SK-N-SH treated with all-trans-retinoic acid at 6 μM for 48 hours (cell line): ENCODE data around the gene HDAC4.

ENCODE experiments used
- ATAC-seq: fragments of 200-7000 bp; cut with Tn5 transposase; 3 replicates; pipeline ENCODE4 v1.9.1; 2020; ENCODE audit warnings: mild to moderate bottlenecking, moderate library complexity
- ARNTL ChIP-seq: fragments of 450-650 bp; formaldehyde crosslinking; IDR thresholded peaks from 2 replicates; pipeline ENCODE4 v1.5.0; 2020; ENCODE audit warnings: low read depth, mild to moderate bottlenecking, moderate library complexity, borderline replicate concordance
- BACH2 ChIP-seq: fragments of 250-450 bp; sonication (Bioruptor Pico); IDR thresholded peaks from 2 replicates; pipeline ENCODE4 v1.9.0; 2021; ENCODE audit warnings: mild to moderate bottlenecking, borderline replicate concordance
- CREB5 ChIP-seq: fragments of 250-450 bp; sonication (Bioruptor Pico); IDR thresholded peaks from 2 replicates; pipeline ENCODE4 v1.5.1; 2020; ENCODE audit warnings: low read depth, mild to moderate bottlenecking, moderate library complexity
- CSDC2 ChIP-seq: fragments of 250-450 bp; sonication (Bioruptor Pico); IDR thresholded peaks from 2 replicates; pipeline ENCODE4 v1.5.0; 2020; ENCODE audit warnings: mild to moderate bottlenecking, moderate library complexity
- CSRNP3 ChIP-seq: fragments of 250-450 bp; sonication (Bioruptor Pico); IDR thresholded peaks from 2 replicates; pipeline ENCODE4 v1.5.1; 2021; ENCODE audit warnings: mild to moderate bottlenecking, moderate library complexity
- GLIS3 ChIP-seq: fragments of 250-450 bp; sonication (Bioruptor Pico); IDR thresholded peaks from 2 replicates; pipeline ENCODE4 v1.5.0; 2020; ENCODE audit warnings: mild to moderate bottlenecking, moderate library complexity
- OSR1 ChIP-seq: fragments of 250-450 bp; sonication (Bioruptor Pico); IDR thresholded peaks from 2 replicates; pipeline ENCODE4 v1.8.0; 2022; ENCODE audit warnings: moderate library complexity, mild to moderate bottlenecking, inconsistent platforms
- PATZ1 ChIP-seq: fragments of 250-450 bp; sonication (Bioruptor Pico); IDR thresholded peaks from 2 replicates; pipeline ENCODE4 v1.8.0; 2020; ENCODE audit warnings: mild to moderate bottlenecking, moderate library complexity, borderline replicate concordance
- POU6F1 ChIP-seq: fragments of 250-450 bp; sonication (Bioruptor Pico); IDR thresholded peaks from 2 replicates; pipeline ENCODE4 v1.8.0; 2021; ENCODE audit warnings: low read depth, mild to moderate bottlenecking, moderate library complexity, borderline replicate concordance
- PPARA ChIP-seq: fragments of 250-450 bp; sonication (Bioruptor Pico); IDR thresholded peaks from 2 replicates; pipeline ENCODE4 v1.5.0; 2020; ENCODE audit warnings: mild to moderate bottlenecking, borderline replicate concordance
- RARB ChIP-seq: fragments of 250-450 bp; sonication (Bioruptor Pico); IDR thresholded peaks from 2 replicates; pipeline ENCODE4 v1.8.0; 2021; ENCODE audit warnings: mild to moderate bottlenecking, moderate library complexity
- SNAI2 ChIP-seq: fragments of 250-450 bp; sonication (Bioruptor Pico); IDR thresholded peaks from 2 replicates; pipeline ENCODE4 v1.5.0; 2020; ENCODE audit warnings: mild to moderate bottlenecking, moderate library complexity
- TCF4 ChIP-seq: fragments of 250-450 bp; sonication (Bioruptor Pico); IDR thresholded peaks from 2 replicates; pipeline ENCODE4 v1.8.0; 2021; ENCODE audit warnings: mild to moderate bottlenecking, moderate library complexity, borderline replicate concordance
- TOX ChIP-seq: fragments of 250-450 bp; sonication (Bioruptor Pico); IDR thresholded peaks from 2 replicates; pipeline ENCODE4 v1.8.0; 2021; ENCODE audit warnings: mild to moderate bottlenecking, moderate library complexity, borderline replicate concordance
- TSHZ2 ChIP-seq: fragments of 250-450 bp; sonication (Bioruptor Pico); IDR thresholded peaks from 2 replicates; pipeline ENCODE4 v1.5.0; 2020; ENCODE audit warnings: mild to moderate bottlenecking, moderate library complexity
- ZC3H10 ChIP-seq: fragments of 250-450 bp; sonication (Bioruptor Pico); IDR thresholded peaks from 2 replicates; pipeline ENCODE4 v1.5.1; 2021; ENCODE audit warnings: mild to moderate bottlenecking, moderate library complexity
- ZFP3 ChIP-seq: fragments of 250-450 bp; sonication (Bioruptor Pico); IDR thresholded peaks from 2 replicates; pipeline ENCODE4 v1.5.0; 2020; ENCODE audit warnings: mild to moderate bottlenecking, moderate library complexity
- ZNF565 ChIP-seq: fragments of 450-650 bp; formaldehyde crosslinking; conservative IDR thresholded peaks from 2 replicates; pipeline ENCODE4 v1.5.0; 2020; ENCODE audit warnings: low read depth, mild to moderate bottlenecking, moderate library complexity
- ZNF70 ChIP-seq: fragments of 450-650 bp; formaldehyde crosslinking; IDR thresholded peaks from 2 replicates; pipeline ENCODE4 v1.5.0; 2020; ENCODE audit warnings: mild to moderate bottlenecking, moderate library complexity
- ZNF8 ChIP-seq: fragments of 450-650 bp; formaldehyde crosslinking; IDR thresholded peaks from 2 replicates; pipeline ENCODE4 v1.5.0; 2020; ENCODE audit warnings: mild to moderate bottlenecking, moderate library complexity

Gene HDAC4

GRCh38 chr2:239401067-239401880 is 454 bp upstream of the HDAC4 start (continued):
- TF ChIP-seq TCF4 (CRISPR knock-in tag) (no peak), RARB (CRISPR knock-in tag) (no peak), GLIS3 (CRISPR knock-in tag) (no peak), CSRNP3 (CRISPR knock-in tag) (peak; percentile 56; the same call in 1 of the 2 replicates), CREB5 (CRISPR knock-in tag) (peak; percentile 29; the same call in 1 of the 2 replicates), OSR1 (CRISPR knock-in tag) (no peak), ARNTL (no peak)

GRCh38 chr2:239399921-239400595 is 762 bp downstream of the HDAC4 start:
- no peak for TF ChIP-seq BACH2 (CRISPR knock-in tag)
- TF ChIP-seq TCF4 (CRISPR knock-in tag) = no peak
- TF ChIP-seq CSDC2 (CRISPR knock-in tag) = no peak
- no peak for ATAC-seq

GRCh38 chr2:239399433-239399920 is 1.3 kb downstream of the HDAC4 start:
- TF ChIP-seq ZNF70 (CRISPR knock-in tag) (peak; percentile 32; the same call in 1 of the 2 replicates), BACH2 (CRISPR knock-in tag) (no peak)
- ATAC-seq = no peak

GRCh38 chr2:239398521-239398921 is 2.3 kb downstream of the HDAC4 start:
- ATAC-seq = no peak
- TF ChIP-seq SNAI2 (CRISPR knock-in tag) (no peak), BACH2 (CRISPR knock-in tag) (no peak), ZC3H10 (no peak), PPARA (CRISPR knock-in tag) (no peak), PATZ1 (CRISPR knock-in tag) (no peak), TOX (no peak), ZFP3 (CRISPR knock-in tag) (no peak), CSRNP3 (CRISPR knock-in tag) (no peak), ZNF565 (no peak), ARNTL (no peak), ZNF8 (no peak)

- no peak for ATAC-seq
- no peak for TF ChIP-seq ZNF565
- TF ChIP-seq RARB (CRISPR knock-in tag) = no peak
- no peak for TF ChIP-seq OSR1 (CRISPR knock-in tag)
- TF ChIP-seq CSRNP3 (CRISPR knock-in tag) = no peak
- no peak for TF ChIP-seq TSHZ2
- no peak for TF ChIP-seq POU6F1 (CRISPR knock-in tag)
- TF ChIP-seq ZNF70 (CRISPR knock-in tag) = no peak
Observed at GRCh38 chr2:239397931-239398471, 2.8 kb downstream of the HDAC4 start.
